Left lung (tissue), 10 donors: ENCODE measurements around the gene PEX26. TPM values are rescaled to one million over a fixed set of nuclear protein-coding genes. Genes with fewer than 3 reads are reported as not detected.
A peak's percentile ranks its signal among the peaks of the same experiment; 100 is the strongest.
"Not testable (repeated sequence)": the region's sequence is repeated elsewhere in the genome, so short reads cannot be mapped to it uniquely, and the experiment has no call there.

ENCODE experiments used
- ATAC-seq: fragments of 200-7000 bp; cut with Tn5 transposase; one replicate; pipeline ENCODE4 v1.9.1; 2020; ENCODE audit warnings: moderate library complexity
- DNase-seq, 4 donors: peaks; one replicate each; pipeline ENCODE4 v3.0.0-alpha.2; 2013 to 2020
- H3K27ac ChIP-seq, 2 donors: fragments of 200-600 bp; sonication (generic) in 1 of 2; one replicate each; pipeline versions ENCODE4 v1.5.0 to v1.8.0; 2020 to 2021
- H3K27me3 ChIP-seq, 2 donors: fragments of 200-600 bp; sonication (generic) in 1 of 2; one replicate each; pipeline versions ENCODE4 v1.5.0 to v1.8.0; 2020 to 2021
- H3K36me3 ChIP-seq, 2 donors: fragments of 200-600 bp; sonication (generic) in 1 of 2; one replicate each; pipeline versions ENCODE4 v1.5.0 to v1.8.0; 2020 to 2021
- H3K4me1 ChIP-seq, 2 donors: fragments of 200-600 bp; one replicate each; pipeline ENCODE4 v1.8.0; 2021
- H3K4me3 ChIP-seq, 2 donors: fragments of 200-600 bp; sonication (generic) in 1 of 2; one replicate each; pipeline versions ENCODE4 v1.5.0 to v1.8.0; 2020 to 2021; ENCODE audit warnings: mild to moderate bottlenecking in 1 of 2
- H3K9me3 ChIP-seq, 2 donors: fragments of 200-600 bp; sonication (generic) in 1 of 2; one replicate each; pipeline versions ENCODE4 v1.5.0 to v1.8.0; 2020 to 2021
- intact Hi-C, 2 donors: fragments of 100-400 bp; cut with DNase I; formaldehyde crosslinking; loops; one replicate each; pipeline versions ENCODE4 v1.11.2 to v1.14.2; 2022
- polyA plus RNA-seq, 6 donors: library from polyadenylated mRNA; unstranded; fragments of 120-200 nt; gene quantifications; one replicate each; pipeline ENCODE4 v1.2.1, GENCODE V29; 2013; ENCODE audit not compliant: insufficient read length in 6 of 6
- total RNA-seq, 2 donors: library from RNA; stranded (reverse); fragmentation: NEBNext Ultra II Directional; extraction: Animal tissue kit (Norgen Biotek cat#: 25700); gene quantifications; one replicate each; pipeline ENCODE4 v1.2.1, GENCODE V29; 2021
- TF ChIP-seq, protein P1 (sequence below), 2 donors: fragments of 200-600 bp; sonication (generic) in 1 of 2; IDR thresholded peaks; one replicate each; pipeline versions ENCODE4 v1.5.0 to v1.8.0; 2021; ENCODE audit warnings: antibody characterized with exemption in 2 of 2
- donor health status: DM: no; HTN: yes; CAD: no.
- donor health status: DM: no; HTN: no; CAD: no.

PEX26 gene
- total and polyA plus RNA-seq, 8 donors, result 21.8 to 39.4 (median 26.8) TPM

DNA sequence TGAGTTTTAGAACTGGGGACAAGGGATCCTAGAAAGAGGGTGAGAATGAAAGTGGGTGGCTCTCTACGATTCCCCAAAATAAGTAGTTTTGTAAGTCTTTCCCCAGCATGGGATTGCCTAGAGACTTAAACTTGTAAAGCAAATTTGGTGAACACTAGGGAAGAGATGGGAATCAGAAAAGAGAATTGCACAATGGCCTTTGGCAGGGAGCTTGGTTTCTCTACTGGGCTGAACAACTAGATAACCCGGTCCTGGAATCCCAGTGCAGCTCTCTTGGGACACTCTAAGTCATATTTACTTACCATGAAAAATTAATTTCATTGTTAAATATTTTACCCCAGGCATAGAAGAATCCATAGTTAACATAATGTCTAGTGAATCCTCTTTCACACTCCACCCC is 55.7 kb downstream of the PEX26 start:
- no peaks in the 10 kb centered on the region for H3K9me3 ChIP-seq
- H3K36me3 ChIP-seq, result no peaks in the 10 kb centered on the region
- peaks cover 0 to 3% of the 10 kb centered on the region in 2 donors for H3K4me1 ChIP-seq
- TF ChIP-seq, protein P1, sequence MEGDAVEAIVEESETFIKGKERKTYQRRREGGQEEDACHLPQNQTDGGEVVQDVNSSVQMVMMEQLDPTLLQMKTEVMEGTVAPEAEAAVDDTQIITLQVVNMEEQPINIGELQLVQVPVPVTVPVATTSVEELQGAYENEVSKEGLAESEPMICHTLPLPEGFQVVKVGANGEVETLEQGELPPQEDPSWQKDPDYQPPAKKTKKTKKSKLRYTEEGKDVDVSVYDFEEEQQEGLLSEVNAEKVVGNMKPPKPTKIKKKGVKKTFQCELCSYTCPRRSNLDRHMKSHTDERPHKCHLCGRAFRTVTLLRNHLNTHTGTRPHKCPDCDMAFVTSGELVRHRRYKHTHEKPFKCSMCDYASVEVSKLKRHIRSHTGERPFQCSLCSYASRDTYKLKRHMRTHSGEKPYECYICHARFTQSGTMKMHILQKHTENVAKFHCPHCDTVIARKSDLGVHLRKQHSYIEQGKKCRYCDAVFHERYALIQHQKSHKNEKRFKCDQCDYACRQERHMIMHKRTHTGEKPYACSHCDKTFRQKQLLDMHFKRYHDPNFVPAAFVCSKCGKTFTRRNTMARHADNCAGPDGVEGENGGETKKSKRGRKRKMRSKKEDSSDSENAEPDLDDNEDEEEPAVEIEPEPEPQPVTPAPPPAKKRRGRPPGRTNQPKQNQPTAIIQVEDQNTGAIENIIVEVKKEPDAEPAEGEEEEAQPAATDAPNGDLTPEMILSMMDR (IDR thresholded peaks at IDR 0.05), result no peak
- no peaks in the 10 kb centered on the region for H3K27me3 ChIP-seq
- H3K4me3 ChIP-seq, result no peak overlapping the region
- no peak overlapping the region for H3K27ac ChIP-seq
- intact Hi-C loops, result no loop called here
- peak in 1 of 4 donors; percentile 32 for DNase-seq
- peak; percentile 37 for ATAC-seq

DNA sequence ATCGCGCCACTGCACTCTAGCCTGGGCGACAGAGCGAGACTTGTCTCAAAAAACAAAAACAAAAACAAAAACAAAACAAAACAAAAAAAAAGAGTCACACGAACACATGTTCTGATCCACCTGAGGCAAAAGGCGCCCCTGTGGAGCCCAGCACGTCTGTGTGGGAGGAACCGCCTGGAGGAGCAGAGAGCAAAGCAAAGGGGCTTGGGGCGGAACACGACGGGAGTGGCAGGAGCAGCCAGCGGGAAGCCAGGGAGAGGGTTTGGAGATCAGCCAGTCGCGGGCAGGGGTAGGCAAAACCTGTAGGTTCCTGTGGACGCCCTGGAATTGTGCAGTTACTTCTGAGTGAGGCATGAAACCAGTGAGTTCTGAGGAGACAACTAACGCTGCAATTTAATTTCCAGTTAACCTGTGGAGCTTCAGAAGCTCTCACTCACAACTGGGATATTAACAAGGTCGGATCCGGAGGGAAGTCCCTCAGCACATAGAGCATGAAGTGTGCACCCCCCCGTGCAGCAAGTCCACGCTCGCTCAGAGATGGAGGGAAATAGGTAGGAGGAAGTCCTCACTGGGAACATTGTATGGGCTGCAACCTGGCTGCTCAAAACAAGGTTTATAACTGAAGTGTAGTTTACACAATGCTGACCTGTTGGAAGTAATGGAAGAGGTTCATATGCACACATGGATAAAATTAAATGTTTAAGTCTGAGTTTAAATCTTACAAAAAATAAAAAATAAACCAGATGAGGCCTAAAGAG is 59.0 kb downstream of the PEX26 start:
- ATAC-seq (no peak), DNase-seq (no peak)
- intact Hi-C loops, result no loop called here
- H3K4me3 ChIP-seq, result no peak overlapping the region
- no peaks in the 10 kb centered on the region for H3K27me3 ChIP-seq
- TF ChIP-seq, protein P1 (IDR thresholded peaks at IDR 0.05), result no peak
- peaks cover 0 to 4% of the 10 kb centered on the region in 2 donors for H3K9me3 ChIP-seq
- no peak overlapping the region for H3K27ac ChIP-seq
- H3K4me1 ChIP-seq, result no peaks in the 10 kb centered on the region
- H3K36me3 ChIP-seq, result peaks cover 0 to 5% of the 10 kb centered on the region in 2 donors

DNA sequence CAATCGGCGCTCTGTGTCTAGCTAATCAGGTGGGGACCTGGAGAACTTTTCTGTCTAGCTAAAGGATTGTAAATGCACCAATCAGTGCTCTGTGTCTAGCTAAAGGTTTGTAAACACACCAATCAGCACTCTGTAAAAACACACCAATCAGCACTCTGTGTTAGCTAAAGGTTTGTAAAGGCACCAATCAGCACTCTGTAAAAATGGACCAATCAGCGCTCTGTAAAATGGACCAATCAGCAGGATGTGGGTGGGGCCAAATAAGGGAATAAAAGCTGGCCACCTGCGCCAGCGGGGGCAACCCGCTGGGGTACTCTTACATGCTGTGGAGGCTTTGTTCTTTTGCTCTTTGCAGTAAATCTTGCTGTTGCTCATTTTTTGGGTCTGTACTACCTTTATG is 63.2 kb downstream of the PEX26 start:
- DNase-seq, intact Hi-C loops, H3K27me3 ChIP-seq, H3K4me3 ChIP-seq, H3K9me3 ChIP-seq, H3K4me1 ChIP-seq, ATAC-seq, H3K27ac ChIP-seq, H3K36me3 ChIP-seq: not testable (repeated sequence)

DNA sequence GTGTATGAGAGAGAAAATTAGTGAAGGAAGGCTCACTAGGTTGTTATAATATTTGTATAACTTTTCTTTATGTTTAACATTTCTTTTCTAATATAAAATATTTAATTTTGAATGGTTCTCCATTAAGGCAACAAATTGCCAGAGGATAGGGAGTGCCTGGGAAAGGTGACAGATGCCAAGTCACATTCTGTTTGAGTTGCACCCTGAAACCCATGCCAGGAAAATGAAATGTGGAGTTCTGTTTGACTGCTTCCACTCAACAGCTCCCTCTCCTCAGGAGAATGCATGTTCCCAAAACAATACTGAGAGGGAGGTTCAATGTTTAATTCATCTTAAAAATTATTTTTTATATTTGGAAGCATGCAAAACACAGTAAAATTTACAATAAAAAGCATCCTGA is 66.3 kb downstream of the PEX26 start:
- intact Hi-C loops, result no loop called here
- ATAC-seq (no peak), DNase-seq (no peak)
- Histone ChIP-seq H3K27me3 (no peaks in the 10 kb centered on the region), H3K9me3 (peaks cover 0 to 4% of the 10 kb centered on the region in 2 donors), H3K4me1 (peaks cover 8 to 16% of the 10 kb centered on the region in 2 donors), H3K27ac (no peak overlapping the region), H3K4me3 (no peak overlapping the region), H3K36me3 (peaks cover 0 to 5% of the 10 kb centered on the region in 2 donors)
- TF ChIP-seq, protein P1 (IDR thresholded peaks at IDR 0.05), result no peak

DNA sequence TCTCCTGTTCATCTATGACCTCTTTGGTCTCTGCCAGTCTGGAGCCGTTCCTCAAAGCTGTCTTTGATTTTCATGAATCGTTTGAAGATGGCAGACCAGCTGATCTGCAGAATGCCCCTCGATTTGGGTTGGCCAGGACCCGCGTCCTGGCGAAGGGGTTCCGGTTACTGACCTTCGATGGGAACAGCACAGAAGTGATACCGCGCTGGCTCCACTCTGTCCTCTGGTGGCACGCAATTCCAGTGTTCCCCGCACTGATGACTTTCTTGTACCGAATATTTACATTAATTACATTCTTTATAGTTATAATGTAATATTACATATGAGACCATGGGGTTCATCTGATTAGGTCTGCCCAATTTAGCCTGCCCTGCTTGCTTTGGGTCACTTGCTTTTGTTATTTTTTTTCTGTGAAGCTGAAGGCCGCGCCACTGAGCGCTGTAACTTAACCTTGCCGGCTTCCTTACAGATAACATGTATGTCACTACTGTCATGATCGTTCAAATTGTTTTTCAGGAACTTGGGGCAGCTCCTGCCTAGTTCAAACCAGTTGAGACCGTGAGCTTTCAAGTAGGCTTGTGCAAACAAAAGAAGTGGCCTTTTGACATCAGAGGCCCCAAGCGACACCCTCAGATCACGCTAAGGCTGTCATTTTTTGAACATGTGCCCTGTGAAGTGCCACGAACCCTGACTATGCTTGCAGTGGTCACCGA is 68.0 kb downstream of the PEX26 start:
- DNase-seq (peak in 1 of 4 donors; percentile 32), ATAC-seq (peak; percentile 7)
- peaks cover 0 to 4% of the 10 kb centered on the region in 2 donors for H3K9me3 ChIP-seq
- peaks cover 0 to 5% of the 10 kb centered on the region in 2 donors for H3K36me3 ChIP-seq
- TF ChIP-seq, protein P1 (IDR thresholded peaks at IDR 0.05), result no peak
- intact Hi-C loops, result no loop called here
- H3K4me1 ChIP-seq, result peaks cover 10 to 28% of the 10 kb centered on the region in 2 donors
- H3K4me3 ChIP-seq, result no peak overlapping the region
- no peaks in the 10 kb centered on the region for H3K27me3 ChIP-seq
- no peak overlapping the region for H3K27ac ChIP-seq
